HCT116 (cell line): ENCODE results near the gene LIMA1. TPM values are rescaled to one million over a fixed set of nuclear protein-coding genes. Genes with fewer than 3 reads are reported as not detected.

Source experiments
- ATAC-seq: fragments of 200-7000 bp; cut with Tn5 transposase; 2 replicates; pipeline ENCODE4 v1.9.1; 2020; ENCODE audit warnings: mild to moderate bottlenecking, moderate library complexity
- BruUV-seq: library from RNA; stranded (reverse); fragments of 400-500 nt; replicated peaks from 2 replicates; lab custom pipeline; 2021; lab: Mats Ljungman, UMichigan
- CTCF ChIA-PET: fragments of 300-600 bp; sonication (Branson Sonifier 250); formaldehyde crosslinking; loops from one replicate; lab custom pipeline; 2021; ENCODE audit warnings: antibody characterized with exemption; lab: Charles Lee
- POLR2A ChIA-PET: fragments of 300-600, 350-600 bp; sonication (Branson Sonifier 250); formaldehyde crosslinking; loops from one replicate; lab custom pipeline; 2021; ENCODE audit warnings: antibody characterized with exemption; lab: Charles Lee
- RAD21 ChIA-PET, 2 experiments: fragments of 300-600 bp; sonication (Branson Sonifier 250); formaldehyde crosslinking; loops; one replicate each; lab custom pipeline; 2023; ENCODE audit warnings: low total read pairs in 2 of 2; ENCODE audit not compliant: uncharacterized antibody in 2 of 2, unreplicated experiment in 2 of 2, low non-redundant PET in 1 of 2; lab: Charles Lee
- DNase-seq: peaks from one replicate; pipeline ENCODE4 v3.0.0-alpha.2; 2010; ENCODE audit warnings: low read depth, low spot score
- H2AFZ ChIP-seq: fragments of 200-600 bp; shearing (Covaris generic), sonication (generic); 2 replicates; pipeline ENCODE4 v1.6.1; 2017; ENCODE audit warnings: low read depth, mixed run types, mixed read lengths, antibody characterized with exemption, low read length; ENCODE audit not compliant: poor library complexity, severe bottlenecking
- H3K27ac ChIP-seq: 2 replicates; pipeline ENCODE4 v1.5.1; 2012; ENCODE audit warnings: low read depth, low read length
- H3K27me3 ChIP-seq: fragments of 200-600 bp; sonication (generic); 2 replicates; pipeline ENCODE4 v1.6.1; 2016; ENCODE audit warnings: mixed run types, low read length, mixed read lengths; ENCODE audit not compliant: insufficient read depth
- H3K36me3 ChIP-seq, 2 experiments: fragments of 200-500 bp in 1 of 2; fragments of 200-600 bp in 1 of 2; sonication (Bioruptor generic) in 1 of 2; sonication (generic) in 1 of 2; 2 replicates each; pipeline versions ENCODE4 v1.5.1 to v1.6.1; 2014 to 2016; ENCODE audit warnings: low read length in 2 of 2, inconsistent platforms in 1 of 2, mixed read lengths in 1 of 2, mixed run types in 1 of 2; ENCODE audit not compliant: insufficient read depth in 2 of 2, control insufficient read depth in 1 of 2
- H3K4me1 ChIP-seq, 2 experiments: fragments of 200-600 bp in 1 of 2; sonication (generic) in 1 of 2; 2 replicates each; pipeline versions ENCODE4 v1.5.1 to v1.6.1; 2012 to 2017; ENCODE audit warnings: low read length in 2 of 2, inconsistent platforms in 1 of 2, mild to moderate bottlenecking in 1 of 2, mixed read lengths in 1 of 2, mixed run types in 1 of 2, moderate library complexity in 1 of 2; ENCODE audit not compliant: insufficient read depth in 2 of 2, control insufficient read depth in 1 of 2
- H3K4me2 ChIP-seq: fragments of 200-600 bp; sonication (generic); 2 replicates; pipeline ENCODE4 v1.6.1; 2017; ENCODE audit warnings: mixed run types, low read length, mixed read lengths
- H3K4me3 ChIP-seq, 2 experiments: fragments of 200-600 bp in 1 of 2; sonication (generic) in 1 of 2; replicated peaks in 1 of 2; 2 replicates each; pipeline ENCODE4 v1.5.1; 2011 to 2016; ENCODE audit warnings: low read length in 2 of 2, control low read depth in 1 of 2, low read depth in 1 of 2, mild to moderate bottlenecking in 1 of 2, mixed read lengths in 1 of 2, mixed run types in 1 of 2
- H3K79me2 ChIP-seq: fragments of 200-600 bp; sonication (generic); 2 replicates; pipeline ENCODE4 v1.6.1; 2017; ENCODE audit warnings: mild to moderate bottlenecking, mixed run types, low read length, moderate library complexity, mixed read lengths; ENCODE audit not compliant: insufficient read depth
- H3K9ac ChIP-seq: fragments of 200-600 bp; sonication (generic); 2 replicates; pipeline ENCODE4 v1.6.1; 2016; ENCODE audit warnings: low read length, mixed read lengths
- H3K9me2 ChIP-seq: fragments of 200-600 bp; sonication (generic), shearing (Covaris generic); 2 replicates; pipeline ENCODE4 v1.6.1; 2017; ENCODE audit warnings: mixed run types, mild to moderate bottlenecking, moderate library complexity; ENCODE audit not compliant: insufficient read depth
- H3K9me3 ChIP-seq, 2 experiments: fragments of 200-500 bp in 1 of 2; fragments of 200-600 bp in 1 of 2; sonication (Bioruptor generic) in 1 of 2; sonication (generic) in 1 of 2; 2 replicates each; pipeline ENCODE4 v1.6.1; 2014 to 2017; ENCODE audit warnings: low read length in 2 of 2, mixed read lengths in 2 of 2, inconsistent platforms in 1 of 2, low read depth in 1 of 2, mild to moderate bottlenecking in 1 of 2, mixed run types in 1 of 2, moderate library complexity in 1 of 2; ENCODE audit not compliant: control insufficient read depth in 1 of 2, insufficient read depth in 1 of 2
- H4K20me1 ChIP-seq: fragments of 200-600 bp; sonication (generic), shearing (Covaris generic); 2 replicates; pipeline ENCODE4 v1.6.1; 2017; ENCODE audit warnings: mixed run types, mild to moderate bottlenecking, moderate library complexity; ENCODE audit not compliant: insufficient read depth
- CBX3 ChIP-seq: IDR thresholded peaks from 2 replicates; pipeline ENCODE4 v1.6.1; 2012; ENCODE audit warnings: low read depth
- CTCF ChIP-seq, 3 experiments: fragments of 200-600 bp in 1 of 3; sonication (generic) in 1 of 3; IDR thresholded peaks in 2 of 3; conservative IDR thresholded peaks in 1 of 3; 2 replicates each; pipeline ENCODE4 v1.5.1; 2012 to 2017; ENCODE audit warnings: low read depth in 2 of 3, low read length in 2 of 3, antibody characterized with exemption in 1 of 3, borderline replicate concordance in 1 of 3, control low read depth in 1 of 3, mild to moderate bottlenecking in 1 of 3, mixed read lengths in 1 of 3, mixed run types in 1 of 3, moderate library complexity in 1 of 3; ENCODE audit not compliant: insufficient read depth in 1 of 3
- ELF1 ChIP-seq: IDR thresholded peaks from 2 replicates; pipeline ENCODE4 v1.6.1; 2012; ENCODE audit warnings: low read depth, borderline replicate concordance
- EZH2 ChIP-seq: fragments of 200-600 bp; sonication (generic); IDR thresholded peaks from 2 replicates; pipeline ENCODE4 v1.6.1; 2017; ENCODE audit warnings: antibody characterized with exemption, mixed run types
- EZH2phosphoT487 ChIP-seq: fragments of 200-600 bp; IDR thresholded peaks from 2 replicates; pipeline ENCODE4 v1.6.1; 2018; ENCODE audit warnings: antibody characterized with exemption, borderline replicate concordance
- FOSL1 ChIP-seq: IDR thresholded peaks from 2 replicates; pipeline ENCODE4 v1.6.1; 2012; ENCODE audit warnings: low read depth
- JUND ChIP-seq: IDR thresholded peaks from 2 replicates; pipeline ENCODE4 v1.6.1; 2012
- MAX ChIP-seq: IDR thresholded peaks from 2 replicates; pipeline ENCODE4 v1.6.1; 2012
- POLR2A ChIP-seq: IDR thresholded peaks from 2 replicates; pipeline ENCODE4 v1.7.0; 2011; ENCODE audit warnings: borderline replicate concordance; ENCODE audit not compliant: insufficient read depth, insufficient read length; ENCODE audit errors: extremely low read depth
- POLR2AphosphoS5 ChIP-seq: IDR thresholded peaks from 2 replicates; pipeline ENCODE4 v1.6.1; 2011; ENCODE audit warnings: mild to moderate bottlenecking, low read depth, low read length, moderate library complexity
- REST ChIP-seq: IDR thresholded peaks from 2 replicates; pipeline ENCODE4 v1.6.1; 2012; ENCODE audit warnings: low read depth
- SIN3A ChIP-seq: IDR thresholded peaks from 2 replicates; pipeline ENCODE4 v1.6.1; 2012; ENCODE audit warnings: low read depth
- SP1 ChIP-seq: IDR thresholded peaks from 2 replicates; pipeline ENCODE4 v1.6.1; 2012; ENCODE audit warnings: low read depth
- SRF ChIP-seq: IDR thresholded peaks from 2 replicates; pipeline ENCODE4 v1.6.1; 2012; ENCODE audit warnings: low read depth
- TCF7L2 ChIP-seq: IDR thresholded peaks from 2 replicates; pipeline ENCODE4 v1.7.0; 2011; ENCODE audit warnings: borderline replicate concordance, inconsistent platforms; ENCODE audit not compliant: insufficient read depth, insufficient read length; ENCODE audit errors: extremely low read depth
- ZNF274 ChIP-seq: fragments of 200-500 bp; sonication (Bioruptor generic); IDR thresholded peaks from 2 replicates; pipeline ENCODE4 v1.6.1; 2014; ENCODE audit warnings: mild to moderate bottlenecking, low read depth, low read length, inconsistent platforms
- intact Hi-C: fragments of 100-400 bp; cut with micrococcal nuclease; formaldehyde crosslinking; loops from 2 replicates; pipeline ENCODE4 v1.10.0; 2022
- total RNA-seq: library from RNA; stranded (reverse); gene quantifications from one replicate; pipeline ENCODE4 v1.2.1, GENCODE V29; 2021; ENCODE audit not compliant: unreplicated experiment
- TF ChIP-seq, protein P1 (sequence below): IDR thresholded peaks from 2 replicates; pipeline ENCODE4 v1.6.1; 2012

The LIMA1 gene
- total RNA-seq, 1 experiment from 2014 or later: 79.6 TPM

- TF ChIP-seq POLR2A (no peak), TCF7L2 (no peak)
- TF ChIP-seq, protein P1, sequence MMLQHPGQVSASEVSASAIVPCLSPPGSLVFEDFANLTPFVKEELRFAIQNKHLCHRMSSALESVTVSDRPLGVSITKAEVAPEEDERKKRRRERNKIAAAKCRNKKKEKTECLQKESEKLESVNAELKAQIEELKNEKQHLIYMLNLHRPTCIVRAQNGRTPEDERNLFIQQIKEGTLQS: no peak
Observed at GRCh38 chr12:50201987-50202521, 81.3 kb downstream of the LIMA1 start (continued).

DNA sequence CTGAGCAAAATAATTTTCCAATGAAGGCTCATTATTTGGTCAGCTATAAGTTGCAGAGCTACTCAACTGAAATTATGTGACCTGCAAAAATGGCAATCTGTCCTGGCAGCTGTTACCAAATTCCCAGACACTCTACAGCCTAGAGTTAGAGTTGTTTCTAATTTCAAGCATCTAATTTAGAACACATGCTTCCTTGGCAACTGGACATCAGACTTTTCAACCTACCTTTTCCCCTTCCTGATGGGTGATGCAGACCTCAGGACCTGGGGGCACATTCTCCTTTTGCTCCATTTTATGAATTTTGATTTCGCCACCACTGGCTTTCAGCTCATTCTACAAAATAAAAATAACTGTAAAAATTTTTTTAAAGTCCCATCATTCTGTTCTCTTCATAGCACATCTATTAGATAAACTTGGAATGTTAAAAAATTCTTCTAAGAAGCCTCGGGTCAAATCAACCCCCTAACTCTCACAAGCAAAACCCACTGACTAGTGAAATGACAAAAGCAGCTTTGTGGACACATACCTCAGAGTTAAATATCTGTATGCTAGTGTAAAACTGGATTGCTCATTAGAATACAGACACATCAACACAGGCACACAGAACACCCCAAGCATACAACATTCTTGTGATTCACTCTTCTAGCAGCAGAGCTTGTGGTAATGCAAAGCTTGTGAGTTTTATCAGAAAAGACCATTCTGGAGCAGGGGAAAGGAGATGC is 82.6 kb downstream of the LIMA1 start:
- H3K79me2 ChIP-seq: peaks cover 6% of the 10 kb centered on the region
- intact Hi-C loops: loop anchor here (5.0 kb wide), 1 partner anchor 112 kb away; no protein-coding TSS in a partner anchor
- ChIA-PET RAD21 (interaction anchor here in 1 of 2 experiments (1.1 kb wide), 1 partner anchor 46 kb away, joined by 4 read pairs; no protein-coding TSS in a partner anchor), CTCF (no interaction called here), POLR2A (no interaction called here)
- no peaks in the 10 kb centered on the region for H4K20me1 ChIP-seq
- H3K27ac ChIP-seq: peak overlapping the region; percentile 91; the same call in 1 of the 2 replicates
- ATAC-seq (no peak), DNase-seq (no peak)
- no peak overlapping the region for H2AFZ ChIP-seq
- H3K9me2 ChIP-seq: no peaks in the 10 kb centered on the region
- H3K36me3 ChIP-seq: peaks cover 6 to 18% of the 10 kb centered on the region in 2 experiments; a peak in 3 of 4 replicates
- peaks cover 34 to 45% of the 10 kb centered on the region in 2 experiments for H3K4me1 ChIP-seq
- H3K27me3 ChIP-seq: no peaks in the 10 kb centered on the region
- H3K4me2 ChIP-seq: peak overlapping the region; percentile 93; the same call in 1 of the 2 replicates
- no TSS peak for BruUV-seq
- no peak overlapping the region for H3K4me3 ChIP-seq
- no peaks in the 10 kb centered on the region for H3K9me3 ChIP-seq
- peak overlapping the region; percentile 23; the same call in 1 of the 2 replicates for H3K9ac ChIP-seq
- no peak for TF ChIP-seq FOSL1
- no peak for TF ChIP-seq REST
- TF ChIP-seq POLR2A: no peak
- no peak for TF ChIP-seq SRF
- no peak for TF ChIP-seq POLR2AphosphoS5
- no peak for TF ChIP-seq SP1
- no peak for TF ChIP-seq EZH2
- TF ChIP-seq CTCF (IDR thresholded peaks at IDR 0.05 in 2 of 3, conservative IDR thresholded peaks at IDR 0.05 in 1 of 3; ENCODE audit: borderline replicate concordance in 1 of 3, insufficient read depth in 1 of 3, low read depth in 2 of 3, low read length in 2 of 3): no peak
- TF ChIP-seq EZH2phosphoT487: no peak
- TF ChIP-seq SIN3A: no peak
- no peak for TF ChIP-seq JUND
- TF ChIP-seq MAX: no peak
- no peak for TF ChIP-seq ELF1
- TF ChIP-seq ZNF274: no peak
- no peak for TF ChIP-seq TCF7L2
- TF ChIP-seq CBX3: no peak
